Measurements from ENCODE around the gene TXNDC11.

DNA sequence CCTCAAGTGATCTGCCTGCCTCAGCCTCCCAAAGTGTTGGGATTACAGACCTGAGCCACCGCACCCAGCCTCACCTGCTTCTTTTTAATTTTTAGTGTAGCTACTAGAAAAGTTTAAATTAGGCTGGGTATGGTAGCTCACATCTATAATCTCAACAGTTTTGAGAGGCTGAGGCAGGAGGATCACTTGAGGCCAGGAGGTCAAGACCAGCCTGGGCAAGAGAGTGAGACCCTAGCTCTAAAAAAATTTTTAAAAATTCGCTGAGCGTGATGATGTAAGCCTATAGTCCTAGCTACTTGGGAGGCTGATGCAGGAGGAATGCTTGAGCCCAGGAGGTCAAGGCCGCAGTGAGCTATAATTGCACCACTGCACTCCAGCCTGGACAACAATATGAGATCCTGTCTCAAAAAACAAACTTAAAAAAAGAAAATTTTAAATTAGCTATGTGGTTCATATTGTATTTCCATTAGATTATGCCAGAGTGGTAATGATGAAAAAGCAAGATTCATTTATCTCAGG lies 34.9 kb downstream of the TXNDC11 start:
- TF ChIP-seq DPF2 (IDR thresholded peaks at IDR 0.05) (no peak), SUZ12 (IDR thresholded peaks at IDR 0.05; ENCODE audit: unreplicated experiment) (no peak)
